Measurements from ENCODE around the gene DPP10.

Gene DPP10

GRCh38 chr2:114933671-114934241 is 491.3 kb downstream of the DPP10 start:
- no peak for TF ChIP-seq CTCF (conservative IDR thresholded peaks at IDR 0.05; ENCODE audit: low read depth)
- CTCF ChIA-PET, result no interaction called here
- POLR2A ChIA-PET (ENCODE audit: low non-redundant PET), result no interaction called here
- DNase-seq (ENCODE audit: low spot score), result no peak
- H3K27ac ChIP-seq, result no peak overlapping the region

GRCh38 chr2:114935031-114935430 is 492.6 kb downstream of the DPP10 start:
- no peak for DNase-seq (ENCODE audit: low spot score)
- POLR2A ChIA-PET (ENCODE audit: low non-redundant PET), result no interaction called here
- H3K27ac ChIP-seq, result no peak overlapping the region
- no peak for TF ChIP-seq CTCF (conservative IDR thresholded peaks at IDR 0.05; ENCODE audit: low read depth)
- CTCF ChIA-PET, result no interaction called here

GRCh38 chr2:114937366-114937930 is 495.0 kb downstream of the DPP10 start:
- no peak for TF ChIP-seq CTCF (conservative IDR thresholded peaks at IDR 0.05; ENCODE audit: low read depth)
- CTCF ChIA-PET, result no interaction called here
- no peak for DNase-seq (ENCODE audit: low spot score)
- no peak overlapping the region for H3K27ac ChIP-seq
- POLR2A ChIA-PET (ENCODE audit: low non-redundant PET), result no interaction called here

- ChIA-PET CTCF (no interaction called here), POLR2A (ENCODE audit: low non-redundant PET) (no interaction called here)
- no peak for DNase-seq (ENCODE audit: low spot score)
- H3K27ac ChIP-seq, result no peak overlapping the region
- TF ChIP-seq CTCF (conservative IDR thresholded peaks at IDR 0.05; ENCODE audit: low read depth), result no peak
Measured at GRCh38 chr2:114940785-114941458, 498.5 kb downstream of the DPP10 start.

GRCh38 chr2:114949228-114949804 is 506.9 kb downstream of the DPP10 start:
- DNase-seq (ENCODE audit: low spot score), result no peak
- H3K27ac ChIP-seq, result no peak overlapping the region
- ChIA-PET POLR2A (ENCODE audit: low non-redundant PET) (no interaction called here), CTCF (no interaction called here)
- TF ChIP-seq CTCF (conservative IDR thresholded peaks at IDR 0.05; ENCODE audit: low read depth), result no peak

GRCh38 chr2:114960389-114960788 is 517.9 kb downstream of the DPP10 start:
- no peak overlapping the region for H3K27ac ChIP-seq
- no peak for DNase-seq (ENCODE audit: low spot score)
- POLR2A ChIA-PET (ENCODE audit: low non-redundant PET), result no interaction called here
- no peak for TF ChIP-seq CTCF (conservative IDR thresholded peaks at IDR 0.05; ENCODE audit: low read depth)
- CTCF ChIA-PET, result no interaction called here
